K562 (cell line): ENCODE measurements around the gene ADGRA1. TPM values are rescaled to one million over a fixed set of nuclear protein-coding genes. Genes with fewer than 3 reads are reported as not detected.

ENCODE experiments used
- ATAC-seq: fragments of 200-7000 bp; cut with Tn5 transposase; 3 replicates; pipeline ENCODE4 v1.9.1; 2020; ENCODE audit warnings: moderate library complexity
- BruUV-seq: library from RNA; stranded (reverse); fragments of 400-500 nt; replicated peaks from 2 replicates; lab custom pipeline; 2021; lab: Mats Ljungman, UMichigan
- CTCF ChIA-PET: fragments of 300-600 bp; formaldehyde crosslinking; extraction: SDS; loops from one replicate; lab custom pipeline; 2021; ENCODE audit warnings: low intra/inter-chr PET ratio; lab: Yijun Ruan, JAX
- POLR2A ChIA-PET: fragments of 300-600, 350-650 bp; sonication (Branson Sonifier 250); formaldehyde crosslinking; extraction: SDS; loops from one replicate; lab custom pipeline; 2021; ENCODE audit warnings: antibody characterized with exemption, inconsistent platforms; lab: Yijun Ruan, JAX
- DNase-seq, 4 experiments: peaks; one replicate each; pipeline versions ENCODE4 v3.0.0 to v3.0.0-alpha.2; 2011 to 2018; ENCODE audit warnings: low spot score in 3 of 4, mixed read lengths in 3 of 4; ENCODE audit errors: extremely low read depth in 1 of 4
- FAIRE-seq: peaks from 2 replicates; lab custom pipeline; 2011; peaks lifted over from hg19 to GRCh38; lab: Jason Lieb, UNC
- H2AFZ ChIP-seq: 2 replicates; pipeline ENCODE4 v1.6.0; 2011; ENCODE audit warnings: low read depth, low read length, control low read depth, inconsistent platforms
- H3K27ac ChIP-seq: fragments of 200-600 bp; 3 replicates; pipeline ENCODE4 v1.8.0; 2011; ENCODE audit warnings: low read depth, mild to moderate bottlenecking, control low read depth, inconsistent platforms, low read length, moderate library complexity, mixed read lengths; ENCODE audit errors: extremely low read depth
- H3K27me3 ChIP-seq, 2 experiments: fragments of 300-600 bp in 1 of 2; 2 replicates in 1 of 2; 3 replicates in 1 of 2; pipeline versions ENCODE4 v1.6.0 to v1.8.0; 2011; ENCODE audit warnings: inconsistent platforms in 2 of 2, low read length in 2 of 2, mild to moderate bottlenecking in 1 of 2, mixed read lengths in 1 of 2, moderate library complexity in 1 of 2; ENCODE audit not compliant: control insufficient read depth in 2 of 2, insufficient read depth in 2 of 2
- H3K36me3 ChIP-seq: fragments of 300-600 bp; 3 replicates; pipeline ENCODE4 v1.8.0; 2011; ENCODE audit warnings: mild to moderate bottlenecking, low read length, inconsistent platforms; ENCODE audit not compliant: control insufficient read depth, insufficient read depth
- H3K4me1 ChIP-seq, 2 experiments: fragments of 200-600 bp in 1 of 2; replicated peaks in 1 of 2; 2 replicates in 1 of 2; 3 replicates in 1 of 2; pipeline versions ENCODE4 v1.5.1 to v1.8.0; 2011; ENCODE audit warnings: inconsistent platforms in 2 of 2, low read length in 2 of 2, mild to moderate bottlenecking in 1 of 2, mixed read lengths in 1 of 2, moderate library complexity in 1 of 2; ENCODE audit not compliant: control insufficient read depth in 2 of 2, insufficient read depth in 2 of 2
- H3K4me2 ChIP-seq: 2 replicates; pipeline ENCODE4 v1.6.1; 2011; ENCODE audit warnings: low read length, control low read depth, inconsistent platforms, mixed read lengths; ENCODE audit not compliant: insufficient read depth
- H3K4me3 ChIP-seq: fragments of 200-600 bp; sonication (generic), shearing (Covaris generic); 2 replicates; pipeline ENCODE4 v1.5.1; 2016; ENCODE audit warnings: control low read depth, inconsistent platforms
- H3K79me2 ChIP-seq: fragments of 200-600 bp; 3 replicates; pipeline ENCODE4 v1.8.0; 2011; ENCODE audit warnings: low read length, inconsistent platforms; ENCODE audit not compliant: control insufficient read depth, insufficient read depth
- H3K9ac ChIP-seq, 2 experiments: 2 replicates each; pipeline versions ENCODE4 v1.6.0 to v1.6.1; 2011; ENCODE audit warnings: low read depth in 2 of 2, low read length in 2 of 2, control low read depth in 1 of 2, inconsistent platforms in 1 of 2, mild to moderate bottlenecking in 1 of 2, mixed read lengths in 1 of 2; ENCODE audit not compliant: insufficient read depth in 1 of 2
- H3K9me1 ChIP-seq: one replicate; pipeline ENCODE4 v1.6.0; 2011; ENCODE audit warnings: inconsistent platforms, mild to moderate bottlenecking, low read length, moderate library complexity; ENCODE audit not compliant: control insufficient read depth, insufficient read depth
- H3K9me3 ChIP-seq: replicated peaks from 2 replicates; pipeline ENCODE4 v1.5.1; 2011; ENCODE audit warnings: low read depth, low read length, inconsistent platforms; ENCODE audit not compliant: control insufficient read depth, insufficient read depth
- H4K20me1 ChIP-seq: replicated peaks from 2 replicates; pipeline ENCODE4 v1.6.1; 2011; ENCODE audit warnings: low read length, inconsistent platforms, mixed read lengths; ENCODE audit not compliant: control insufficient read depth, insufficient read depth
- HMBOX1 ChIP-seq: sonication (generic); IDR thresholded peaks from 2 replicates; pipeline ENCODE4 v1.6.1; 2016
- SPI1 ChIP-seq: IDR thresholded peaks from 2 replicates; pipeline ENCODE4 v1.6.1; 2011; ENCODE audit warnings: low read depth, low read length, control low read depth, borderline replicate concordance
- WGBS: fragments of 100-300 bp; shearing (Covaris generic); methylation state at CpG from one replicate; pipeline ENCODE4 v1.1.6; 2016; ENCODE audit warnings: low coverage, mixed read lengths; ENCODE audit not compliant: insufficient coverage; ENCODE audit errors: missing lambda C conversion rate; 5-methylcytosine and 5-hydroxymethylcytosine counted together
- in situ Hi-C: fragments of 300-500 bp; cut with MboI; formaldehyde crosslinking; loops from 4 replicates; pipeline ENCODE4 v1.15.0; 2018; ENCODE audit warnings: inconsistent platforms, mixed read lengths
- intact Hi-C: fragments of 100-400 bp; cut with micrococcal nuclease; formaldehyde crosslinking; loops from 2 replicates; pipeline ENCODE4 v1.14.2; 2022
- polyA plus RNA-seq, 8 experiments: library from polyadenylated mRNA; depleted of rRNA in 4 of 8; stranded (reverse) in 5 of 8; unstranded in 3 of 8; fragments of >200 nt; fragmentation: Nextera tagmentation in 2 of 8; fragmentation: Illumina TruSeq in 1 of 8; extraction: Ambion mirVana in 2 of 8; extraction: Trizol in 1 of 8; gene quantifications; 2 replicates each; pipeline versions ENCODE4 v1.2.1 to v1.2.3, GENCODE V29; 2011 to 2014; ENCODE audit warnings: inconsistent platforms in 1 of 8, missing spikeins in 1 of 8
- total RNA-seq, 7 experiments: library from RNA; depleted of rRNA in 6 of 7; stranded (reverse); fragments of >200 nt in 6 of 7; fragmentation: Illumina TruSeq in 2 of 7; extraction: Trizol in 2 of 7; gene quantifications; 2 replicates each; pipeline versions ENCODE4 v1.2.1 to v1.2.3, GENCODE V29; 2011 to 2021; ENCODE audit warnings: low replicate concordance in 1 of 7

The ADGRA1 gene
- total and polyA plus RNA-seq, 9 of the 15 experiments (the other 6 are each of a cell fraction or from before 2014, with no cell fraction given): not detected

- intact Hi-C loops: no loop called here
Observed at GRCh38 chr10:133061296-133062038, 26.3 kb upstream of the ADGRA1 start.

More at GRCh38 chr10:133061296-133062038, 26.3 kb upstream of the ADGRA1 start:
- Histone ChIP-seq H3K79me2 (no peaks in the 10 kb centered on the region), H3K4me2 (no peak overlapping the region), H2AFZ (no peak overlapping the region), H3K27me3 (peaks cover 0 to 6% of the 10 kb centered on the region in 2 experiments; a peak in 1 of 5 replicates), H3K27ac (no peak overlapping the region), H3K36me3 (no peaks in the 10 kb centered on the region), H3K9me3 (no peaks in the 10 kb centered on the region), H3K4me3 (no peak overlapping the region), H3K9me1 (no peaks in the 10 kb centered on the region), H3K4me1 (no peaks in the 10 kb centered on the region)
- ChIA-PET POLR2A (interaction anchor here (0.7 kb wide), 2 partner anchors 9 to 417 kb away, joined by 3 to 5 read pairs; no protein-coding TSS in a partner anchor), CTCF (no interaction called here)
- no TSS peak for BruUV-seq
- 4% methylated on average over 14 of the region's 23 CpGs for WGBS
- TF ChIP-seq HMBOX1 (no peak), SPI1 (0 out of 2 replicates have a peak, but pooled peaks have one; percentile 42)
- TF ChIP-seq, all 486 proteins: peak for 1
- DNase-seq: no peak
- Histone ChIP-seq H3K9ac (no peak overlapping the region), H4K20me1 (no peaks in the 10 kb centered on the region)
- in situ Hi-C loops: no loop called here
- no peak for ATAC-seq
- no peak for FAIRE-seq
